GM10248 (cell line): ENCODE results near the gene SPATA31C2.

Experiments used
- CTCF ChIA-PET: fragments of 300-600 bp; sonication (Branson Sonifier 250); formaldehyde crosslinking; extraction: SDS; loops from one replicate; lab custom pipeline; 2021; ENCODE audit warnings: antibody characterized with exemption; lab: Yijun Ruan, JAX
- POLR2A ChIA-PET: fragments of 350-650 bp; sonication (Branson Sonifier 250); formaldehyde crosslinking; extraction: SDS; loops from one replicate; lab custom pipeline; 2020; ENCODE audit warnings: antibody characterized with exemption; lab: Yijun Ruan, JAX
- DNase-seq: peaks from one replicate; pipeline ENCODE4 v3.0.0; 2012; ENCODE audit errors: extremely low spot score
- TF ChIP-seq, protein P1 (sequence below): IDR thresholded peaks from 2 replicates; pipeline ENCODE4 v1.5.1; 2012; ENCODE audit warnings: mild to moderate bottlenecking, low read depth; ENCODE audit errors: extremely low read depth, missing control alignments, control extremely low read depth

SPATA31C2 gene

GRCh38 chr9:88180081-88180765, 41.9 kb upstream of the SPATA31C2 start:
- POLR2A ChIA-PET = no interaction called here
- CTCF ChIA-PET = no interaction called here
- TF ChIP-seq, protein P1, sequence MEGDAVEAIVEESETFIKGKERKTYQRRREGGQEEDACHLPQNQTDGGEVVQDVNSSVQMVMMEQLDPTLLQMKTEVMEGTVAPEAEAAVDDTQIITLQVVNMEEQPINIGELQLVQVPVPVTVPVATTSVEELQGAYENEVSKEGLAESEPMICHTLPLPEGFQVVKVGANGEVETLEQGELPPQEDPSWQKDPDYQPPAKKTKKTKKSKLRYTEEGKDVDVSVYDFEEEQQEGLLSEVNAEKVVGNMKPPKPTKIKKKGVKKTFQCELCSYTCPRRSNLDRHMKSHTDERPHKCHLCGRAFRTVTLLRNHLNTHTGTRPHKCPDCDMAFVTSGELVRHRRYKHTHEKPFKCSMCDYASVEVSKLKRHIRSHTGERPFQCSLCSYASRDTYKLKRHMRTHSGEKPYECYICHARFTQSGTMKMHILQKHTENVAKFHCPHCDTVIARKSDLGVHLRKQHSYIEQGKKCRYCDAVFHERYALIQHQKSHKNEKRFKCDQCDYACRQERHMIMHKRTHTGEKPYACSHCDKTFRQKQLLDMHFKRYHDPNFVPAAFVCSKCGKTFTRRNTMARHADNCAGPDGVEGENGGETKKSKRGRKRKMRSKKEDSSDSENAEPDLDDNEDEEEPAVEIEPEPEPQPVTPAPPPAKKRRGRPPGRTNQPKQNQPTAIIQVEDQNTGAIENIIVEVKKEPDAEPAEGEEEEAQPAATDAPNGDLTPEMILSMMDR = no peak
- DNase-seq = no peak

DNA sequence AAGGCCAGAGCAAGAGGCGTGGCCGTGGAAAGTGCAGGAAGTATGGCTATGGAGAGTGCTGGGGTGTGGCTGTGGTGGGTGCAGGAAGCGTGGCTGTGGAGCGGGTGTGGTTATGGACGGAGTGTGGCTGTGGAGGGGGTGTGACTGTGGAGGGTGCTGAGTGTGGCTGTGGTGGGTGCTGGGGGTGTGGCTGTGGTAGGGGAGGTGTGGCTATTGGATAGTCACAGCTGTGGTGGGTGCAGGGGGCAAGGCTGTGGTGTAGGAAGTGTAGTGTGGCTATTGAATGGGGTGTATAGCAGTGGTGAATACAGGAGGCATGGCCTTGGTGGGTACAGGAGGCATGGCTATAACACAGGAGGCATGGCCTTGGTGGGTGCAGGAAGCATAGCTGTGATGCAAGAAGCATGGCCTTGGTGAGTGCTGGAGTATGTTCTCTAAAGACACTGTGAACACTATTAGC, 40.8 kb upstream of the SPATA31C2 start:
- CTCF ChIA-PET = no interaction called here
- no peak for DNase-seq
- POLR2A ChIA-PET = no interaction called here
- TF ChIP-seq, protein P1 = no peak

DNA sequence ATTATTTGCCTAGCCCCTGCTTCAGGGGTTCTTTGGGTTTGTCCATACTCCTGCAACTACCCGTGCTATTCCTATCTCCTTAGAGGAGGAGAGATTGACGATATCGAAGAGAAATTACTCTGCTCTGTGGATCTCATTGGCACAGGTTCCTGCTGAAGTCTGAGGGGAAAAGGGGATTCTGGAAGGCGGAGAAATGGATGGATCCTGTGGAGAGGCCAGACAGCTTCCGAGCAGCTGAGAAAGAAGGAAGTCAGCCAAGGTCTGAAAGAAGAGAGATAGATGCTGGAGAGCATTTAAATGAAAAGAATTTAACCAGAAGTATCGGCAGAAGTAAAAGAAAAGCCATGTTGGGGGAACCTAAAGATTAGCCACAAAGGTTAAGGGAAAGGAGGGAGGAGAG, 40.4 kb upstream of the SPATA31C2 start:
- TF ChIP-seq, protein P1 = no peak
- no peak for DNase-seq
- CTCF ChIA-PET = no interaction called here
- POLR2A ChIA-PET = no interaction called here

- POLR2A ChIA-PET = no interaction called here
- TF ChIP-seq, protein P1 = no peak
- CTCF ChIA-PET = interaction anchor here (1.0 kb wide), 1 partner anchor 9 kb away, joined by 3 read pairs; no protein-coding TSS in a partner anchor
- DNase-seq = no peak
Measured at GRCh38 chr9:88177371-88177770, 39.1 kb upstream of the SPATA31C2 start.

DNA sequence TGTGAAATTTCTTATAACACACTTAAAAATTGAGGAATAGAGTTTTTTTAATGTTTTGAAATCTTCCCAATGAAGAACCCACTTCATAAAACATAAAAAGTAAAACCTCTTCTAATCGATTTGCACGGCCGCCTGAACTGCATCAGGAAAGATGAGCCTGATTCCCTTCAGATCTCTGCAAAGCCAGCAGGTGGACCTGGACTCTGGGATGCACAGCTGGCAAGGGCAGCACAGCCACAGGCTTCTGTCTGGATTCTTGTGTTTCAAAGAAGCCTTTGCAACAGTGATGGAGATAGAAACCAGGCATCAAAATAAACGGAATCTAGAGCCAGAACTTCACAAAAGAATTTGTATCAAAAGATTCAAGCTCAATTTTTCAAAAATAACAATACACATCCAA, 36.0 kb upstream of the SPATA31C2 start:
- ChIA-PET POLR2A (no interaction called here), CTCF (no interaction called here)
- no peak for DNase-seq
- TF ChIP-seq, protein P1 = no peak

- ChIA-PET POLR2A (no interaction called here), CTCF (no interaction called here)
- DNase-seq = peak; percentile 32
- TF ChIP-seq, protein P1 = peak; percentile 69
Measured at GRCh38 chr9:88173378-88173999, 35.2 kb upstream of the SPATA31C2 start.
